ENCODE results near the gene FXN. TPM values are rescaled to one million over a fixed set of nuclear protein-coding genes. Genes with fewer than 3 reads are reported as not detected.

Gene FXN
- total RNA-seq, 1 donor from 2014 or later, result 43.4 TPM

GRCh38 chr9:69122549-69123141 is 87.1 kb downstream of the FXN start:
- Histone ChIP-seq H3K27ac (replicated peaks) (peak overlapping the region; percentile 90), H3K9me3 (replicated peaks) (no peaks in the 10 kb centered on the region), H3K36me3 (no peaks in the 10 kb centered on the region), H3K4me3 (peak overlapping the region; percentile 82), H3K27me3 (ENCODE audit: low read depth) (no peaks in the 10 kb centered on the region), H3K4me1 (peaks cover 26% of the 10 kb centered on the region)
- intact Hi-C loops (cut with micrococcal nuclease), result no loop called here
- TF ChIP-seq, protein P1, sequence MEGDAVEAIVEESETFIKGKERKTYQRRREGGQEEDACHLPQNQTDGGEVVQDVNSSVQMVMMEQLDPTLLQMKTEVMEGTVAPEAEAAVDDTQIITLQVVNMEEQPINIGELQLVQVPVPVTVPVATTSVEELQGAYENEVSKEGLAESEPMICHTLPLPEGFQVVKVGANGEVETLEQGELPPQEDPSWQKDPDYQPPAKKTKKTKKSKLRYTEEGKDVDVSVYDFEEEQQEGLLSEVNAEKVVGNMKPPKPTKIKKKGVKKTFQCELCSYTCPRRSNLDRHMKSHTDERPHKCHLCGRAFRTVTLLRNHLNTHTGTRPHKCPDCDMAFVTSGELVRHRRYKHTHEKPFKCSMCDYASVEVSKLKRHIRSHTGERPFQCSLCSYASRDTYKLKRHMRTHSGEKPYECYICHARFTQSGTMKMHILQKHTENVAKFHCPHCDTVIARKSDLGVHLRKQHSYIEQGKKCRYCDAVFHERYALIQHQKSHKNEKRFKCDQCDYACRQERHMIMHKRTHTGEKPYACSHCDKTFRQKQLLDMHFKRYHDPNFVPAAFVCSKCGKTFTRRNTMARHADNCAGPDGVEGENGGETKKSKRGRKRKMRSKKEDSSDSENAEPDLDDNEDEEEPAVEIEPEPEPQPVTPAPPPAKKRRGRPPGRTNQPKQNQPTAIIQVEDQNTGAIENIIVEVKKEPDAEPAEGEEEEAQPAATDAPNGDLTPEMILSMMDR (IDR thresholded peaks at IDR 0.05; ENCODE audit: borderline replicate concordance), result no peak
- DNase-seq, result no peak

DNA sequence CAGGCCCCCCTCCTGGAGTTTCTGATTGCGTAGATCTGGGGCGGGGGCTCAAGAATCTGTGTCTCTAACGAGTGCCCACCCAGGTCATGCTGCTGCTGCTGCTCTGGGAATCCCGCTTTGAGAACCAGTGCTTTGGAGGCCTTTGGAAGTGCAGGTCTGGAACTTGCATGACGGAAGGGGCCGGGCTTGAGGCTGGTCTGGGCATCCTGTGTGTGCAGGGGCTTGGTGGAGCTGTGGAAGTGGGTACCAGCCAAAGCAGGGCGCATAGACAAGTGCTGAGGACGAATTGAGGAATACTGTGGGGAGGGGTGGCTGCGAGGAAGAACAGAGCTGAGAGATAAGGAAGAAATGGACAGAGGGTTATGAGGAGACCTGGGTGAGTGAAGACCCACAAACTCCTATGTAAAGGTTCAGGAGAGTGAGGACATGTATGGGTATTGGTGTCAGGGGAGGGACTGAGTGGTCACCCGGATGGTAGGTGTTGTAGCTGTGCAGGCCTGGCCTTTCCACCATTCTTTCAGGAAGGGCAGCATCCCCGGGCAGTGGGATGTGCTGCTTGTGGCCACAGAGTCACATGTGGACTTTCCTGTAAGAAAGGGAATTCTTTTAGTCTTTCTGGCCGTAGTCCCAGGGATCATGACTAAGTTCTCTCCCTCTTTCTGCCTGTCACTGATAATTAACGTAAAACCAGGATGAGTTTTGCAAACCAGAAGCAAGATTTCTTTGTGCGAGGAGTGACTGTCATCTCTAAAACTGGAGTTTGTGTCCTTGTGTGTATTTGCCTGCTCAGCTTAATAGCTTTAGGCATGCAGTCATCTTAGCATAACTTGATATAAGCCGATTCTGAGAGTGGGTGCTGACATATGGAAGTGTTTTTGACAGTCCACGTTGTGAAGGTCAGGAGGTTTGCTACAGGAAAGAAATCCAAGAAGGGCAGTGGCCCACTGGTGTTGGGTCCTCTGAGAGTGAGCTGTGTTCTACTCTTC is 95.2 kb downstream of the FXN start:
- intact Hi-C loops (cut with micrococcal nuclease), result no loop called here
- Histone ChIP-seq H3K4me1 (peaks cover 69% of the 10 kb centered on the region), H3K27me3 (ENCODE audit: low read depth) (no peaks in the 10 kb centered on the region), H3K27ac (replicated peaks) (peak overlapping the region; percentile 83), H3K36me3 (peaks cover 2% of the 10 kb centered on the region), H3K4me3 (peak overlapping the region; percentile 17), H3K9me3 (replicated peaks) (no peaks in the 10 kb centered on the region)
- DNase-seq, result no peak
- TF ChIP-seq, protein P1 (IDR thresholded peaks at IDR 0.05; ENCODE audit: borderline replicate concordance), result no peak

DNA sequence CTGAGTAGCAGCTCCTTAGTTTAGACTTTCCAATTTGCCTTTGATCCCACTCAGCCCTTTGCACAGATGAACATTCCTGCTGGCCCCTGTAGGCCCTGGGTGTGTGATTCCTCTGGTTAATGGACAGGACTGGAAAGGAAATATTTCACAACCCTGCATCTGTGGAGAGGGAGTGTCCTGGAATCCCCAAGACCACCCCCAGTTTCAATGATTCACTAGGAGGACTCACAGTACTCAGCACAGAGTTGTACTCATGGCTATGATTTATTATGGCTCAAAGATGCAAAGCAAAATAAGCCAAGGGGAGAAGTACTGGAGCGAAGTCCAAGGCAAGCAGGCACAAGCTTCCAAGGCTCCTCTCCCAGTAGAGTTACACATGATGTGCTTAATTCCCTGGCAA is 96.1 kb downstream of the FXN start:
- H3K36me3 ChIP-seq, result peaks cover 2% of the 10 kb centered on the region
- H3K9me3 ChIP-seq (replicated peaks), result no peaks in the 10 kb centered on the region
- TF ChIP-seq, protein P1 (IDR thresholded peaks at IDR 0.05; ENCODE audit: borderline replicate concordance), result no peak
- DNase-seq, result no peak
- H3K4me3 ChIP-seq, result peak overlapping the region; percentile 9
- H3K27me3 ChIP-seq (ENCODE audit: low read depth), result no peaks in the 10 kb centered on the region
- peaks cover 78% of the 10 kb centered on the region for H3K4me1 ChIP-seq
- peak overlapping the region; percentile 83 for H3K27ac ChIP-seq (replicated peaks)
- intact Hi-C loops (cut with micrococcal nuclease), result no loop called here

DNA sequence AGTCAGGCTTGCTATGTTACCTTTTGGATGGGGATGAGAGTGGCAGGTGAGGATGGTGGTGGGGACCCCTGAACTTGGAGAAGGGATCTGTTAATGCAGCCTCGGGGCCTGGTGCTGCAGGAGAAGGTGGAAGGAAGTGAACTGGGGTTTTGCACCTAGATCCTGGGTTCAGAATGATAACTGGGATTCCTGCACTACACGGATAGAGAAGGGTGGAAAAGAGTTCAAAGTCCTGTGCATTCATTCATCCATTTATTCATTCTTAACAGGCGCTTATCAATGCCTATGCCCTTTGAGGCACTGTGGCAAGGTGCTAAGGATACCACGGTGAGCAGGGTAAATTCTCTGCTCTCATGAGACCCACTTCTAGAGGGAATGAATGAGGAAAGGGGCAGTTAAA is 96.8 kb downstream of the FXN start:
- no peak for DNase-seq
- Histone ChIP-seq H3K4me3 (no peak overlapping the region), H3K36me3 (peaks cover 2% of the 10 kb centered on the region), H3K9me3 (replicated peaks) (no peaks in the 10 kb centered on the region), H3K27me3 (ENCODE audit: low read depth) (no peaks in the 10 kb centered on the region), H3K27ac (replicated peaks) (peak overlapping the region; percentile 83), H3K4me1 (peaks cover 81% of the 10 kb centered on the region)
- intact Hi-C loops (cut with micrococcal nuclease), result no loop called here
- TF ChIP-seq, protein P1 (IDR thresholded peaks at IDR 0.05; ENCODE audit: borderline replicate concordance), result no peak

DNA sequence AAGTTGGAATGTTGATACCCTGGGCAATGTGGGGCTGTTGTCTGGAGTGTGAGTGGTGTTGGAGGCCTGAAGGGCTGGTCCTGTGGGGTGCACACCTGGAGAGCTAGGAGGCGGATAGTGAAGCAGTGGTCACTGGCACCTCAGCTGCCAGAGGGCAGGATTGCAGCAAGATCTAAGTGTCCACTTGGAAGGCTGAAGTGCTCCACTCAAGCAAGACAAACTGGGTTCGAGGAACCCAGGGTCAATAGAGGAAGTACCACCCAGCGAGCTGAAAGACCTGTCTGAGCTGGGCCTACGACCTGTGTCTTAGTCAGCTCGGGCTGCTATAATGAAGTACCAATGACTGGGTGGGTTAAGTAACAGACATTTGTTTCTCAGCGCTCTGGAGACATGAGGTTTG is 98.9 kb downstream of the FXN start:
- Histone ChIP-seq H3K9me3 (replicated peaks) (no peaks in the 10 kb centered on the region), H3K27me3 (ENCODE audit: low read depth) (no peaks in the 10 kb centered on the region), H3K36me3 (no peaks in the 10 kb centered on the region), H3K27ac (replicated peaks) (no peak overlapping the region), H3K4me1 (peaks cover 79% of the 10 kb centered on the region), H3K4me3 (no peak overlapping the region)
- intact Hi-C loops (cut with micrococcal nuclease), result no loop called here
- TF ChIP-seq, protein P1 (IDR thresholded peaks at IDR 0.05; ENCODE audit: borderline replicate concordance), result no peak
- DNase-seq, result no peak
